Endothelial cell of umbilical vein (primary cell): ENCODE data around the gene APOC4. TPM values are rescaled to one million over a fixed set of nuclear protein-coding genes. Genes with fewer than 3 reads are reported as not detected.

ENCODE experiments used
- BruUV-seq: library from RNA; stranded (reverse); fragments of 400-500 nt; replicated peaks from 2 replicates; lab custom pipeline; 2021; lab: Mats Ljungman, UMichigan
- CTCF ChIA-PET: fragments of 300-600, 350-600 bp; sonication (Branson Sonifier 250); formaldehyde crosslinking; loops from one replicate; lab custom pipeline; 2021; ENCODE audit warnings: antibody characterized with exemption, inconsistent platforms; lab: Charles Lee
- POLR2A ChIA-PET: fragments of 300-600, 350-600 bp; sonication (Branson Sonifier 250); formaldehyde crosslinking; loops from one replicate; lab custom pipeline; 2021; ENCODE audit warnings: antibody characterized with exemption, inconsistent platforms; lab: Charles Lee
- DNase-seq: peaks from one replicate; pipeline ENCODE4 v3.0.0-alpha.2; 2011; ENCODE audit warnings: low read depth, low spot score
- FAIRE-seq: peaks from 2 replicates; lab custom pipeline; 2011; peaks lifted over from hg19 to GRCh38; lab: Jason Lieb, UNC
- H2AFZ ChIP-seq: 2 replicates; pipeline ENCODE4 v1.6.0; 2012; ENCODE audit warnings: low read depth, low read length, control low read depth, inconsistent platforms
- H3K27ac ChIP-seq: 2 replicates; pipeline ENCODE4 v1.5.1; 2011; ENCODE audit warnings: low read depth, mild to moderate bottlenecking, control low read depth, low read length, moderate library complexity; ENCODE audit not compliant: insufficient read depth
- H3K27me3 ChIP-seq, 2 experiments: 2 replicates each; pipeline versions ENCODE4 v1.6.0 to v1.6.1; 2011; ENCODE audit warnings: low read length in 2 of 2, mixed read lengths in 1 of 2; ENCODE audit not compliant: control insufficient read depth in 2 of 2, insufficient read depth in 2 of 2
- H3K36me3 ChIP-seq, 2 experiments: 2 replicates in 1 of 2; 3 replicates in 1 of 2; pipeline ENCODE4 v1.5.1; 2011; ENCODE audit warnings: low read length in 2 of 2, mild to moderate bottlenecking in 1 of 2, moderate library complexity in 1 of 2; ENCODE audit not compliant: control insufficient read depth in 2 of 2, insufficient read depth in 2 of 2; ENCODE audit errors: extremely low read depth in 1 of 2
- H3K4me1 ChIP-seq: 3 replicates; pipeline ENCODE4 v1.5.1; 2011; ENCODE audit warnings: mild to moderate bottlenecking, low read length; ENCODE audit not compliant: control insufficient read depth, insufficient read depth; ENCODE audit errors: extremely low read depth
- H3K4me2 ChIP-seq: 2 replicates; pipeline ENCODE4 v1.6.1; 2011; ENCODE audit warnings: low read length, control low read depth, mixed read lengths; ENCODE audit not compliant: insufficient read depth
- H3K4me3 ChIP-seq, 3 experiments: fragments of 200-600 bp in 1 of 3; sonication (generic), shearing (Covaris generic) in 1 of 3; replicated peaks in 1 of 3; 2 replicates each; pipeline ENCODE4 v1.5.1; 2011 to 2016; ENCODE audit warnings: control low read depth in 3 of 3, low read length in 3 of 3, mild to moderate bottlenecking in 2 of 3, inconsistent platforms in 1 of 3, low read depth in 1 of 3, moderate library complexity in 1 of 3; ENCODE audit not compliant: insufficient read depth in 1 of 3
- H3K79me2 ChIP-seq: 2 replicates; pipeline ENCODE4 v1.6.0; 2012; ENCODE audit warnings: low read length, inconsistent platforms; ENCODE audit not compliant: control insufficient read depth, insufficient read depth
- H3K9ac ChIP-seq: replicated peaks from 2 replicates; pipeline ENCODE3; 2011; ENCODE audit warnings: low read length, control low read depth; ENCODE audit not compliant: insufficient read depth; ENCODE audit errors: extremely low read depth
- H3K9me1 ChIP-seq: replicated peaks from 3 replicates; pipeline ENCODE4 v1.6.0; 2011; ENCODE audit warnings: mild to moderate bottlenecking, low read length; ENCODE audit not compliant: control insufficient read depth, insufficient read depth; ENCODE audit errors: extremely low read depth
- H3K9me3 ChIP-seq: replicated peaks from 2 replicates; pipeline ENCODE4 v1.5.1; 2012; ENCODE audit warnings: low read length, inconsistent platforms; ENCODE audit not compliant: control insufficient read depth, insufficient read depth
- H4K20me1 ChIP-seq: replicated peaks from 2 replicates; pipeline ENCODE3; 2011; ENCODE audit warnings: mild to moderate bottlenecking, low read length; ENCODE audit not compliant: control insufficient read depth, insufficient read depth; ENCODE audit errors: extremely low read depth
- CTCF ChIP-seq, 2 donors: IDR thresholded peaks; 1 replicate in 1 of 2; 2 replicates in 1 of 2; pipeline ENCODE4 v1.5.1; 2011; ENCODE audit warnings: low read length in 2 of 2, mild to moderate bottlenecking in 2 of 2, moderate library complexity in 2 of 2, control low read depth in 1 of 2, inconsistent platforms in 1 of 2, low read depth in 1 of 2; ENCODE audit not compliant: insufficient read depth in 1 of 2; ENCODE audit errors: extremely low read depth in 1 of 2
- FOS ChIP-seq: IDR thresholded peaks from 2 replicates; pipeline ENCODE4 v1.6.1; 2011; ENCODE audit warnings: mild to moderate bottlenecking, low read length, moderate library complexity, borderline replicate concordance; ENCODE audit not compliant: insufficient read depth
- GATA2 ChIP-seq: IDR thresholded peaks from 2 replicates; pipeline ENCODE4 v1.7.0; 2011; ENCODE audit warnings: low read depth, mild to moderate bottlenecking, moderate library complexity, mixed read lengths, low read length; ENCODE audit not compliant: insufficient read length, insufficient read depth
- MAX ChIP-seq: IDR thresholded peaks from 2 replicates; pipeline ENCODE4 v1.6.1; 2011; ENCODE audit not compliant: insufficient read depth, insufficient read length
- MYC ChIP-seq: IDR thresholded peaks from one replicate; pipeline ENCODE4 v1.6.1; 2011; ENCODE audit warnings: mild to moderate bottlenecking, low read depth, low read length
- dilution Hi-C: fragments of 300-500 bp; cut with MboI; formaldehyde crosslinking; loops from one replicate; pipeline ENCODE4 v1.15.0; 2019; ENCODE audit warnings: low sequenced_read_pairs; ENCODE audit not compliant: extremely low pct_ligation_motif_present
- intact Hi-C: fragments of 100-400 bp; cut with micrococcal nuclease; formaldehyde crosslinking; loops from one replicate; pipeline ENCODE4 v1.10.0; 2022
- polyA plus RNA-seq, 4 experiments: library from polyadenylated mRNA; depleted of rRNA in 3 of 4; stranded (reverse) in 3 of 4; unstranded in 1 of 4; fragments of >200 nt; gene quantifications; 2 replicates each; pipeline versions ENCODE4 v1.2.1 to v1.2.3, GENCODE V29; 2011 to 2012; ENCODE audit warnings: missing spikeins in 1 of 4
- total RNA-seq: library from RNA; stranded (reverse); gene quantifications from 2 replicates; pipeline ENCODE4 v1.2.3, GENCODE V29; 2021

The APOC4 gene
- total and polyA plus RNA-seq, 2 donors (not counting 3 experiments of a cell fraction or from before 2014, with no cell fraction given): not detected

- dilution Hi-C loops: no loop called here
- POLR2A ChIA-PET: no interaction called here
- FAIRE-seq: no peak
- H3K4me3 ChIP-seq: no peak overlapping the region
- intact Hi-C loops: loop anchor here (5.0 kb wide), 1 partner anchor 111 kb away; no protein-coding TSS in a partner anchor
- CTCF ChIA-PET: interaction anchor here (0.9 to 1.0 kb wide), 2 partner anchors 13 to 59 kb away, joined by 4 read pairs; partner anchors contain the start of gene APOE
- H3K36me3 ChIP-seq: peaks cover 9 to 40% of the 10 kb centered on the region in 2 experiments
- H3K9me3 ChIP-seq: no peaks in the 10 kb centered on the region
- H3K4me2 ChIP-seq: no peak overlapping the region
- no TSS peak for BruUV-seq
- no peak overlapping the region for H3K9ac ChIP-seq
- peaks cover 35% of the 10 kb centered on the region for H3K79me2 ChIP-seq
- no peaks in the 10 kb centered on the region for H3K9me1 ChIP-seq
- no peaks in the 10 kb centered on the region for H3K27me3 ChIP-seq
- H3K4me1 ChIP-seq: peaks cover 16% of the 10 kb centered on the region
- no peak overlapping the region for H3K27ac ChIP-seq
- no peak for DNase-seq
- no peak overlapping the region for H2AFZ ChIP-seq
- H4K20me1 ChIP-seq: no peaks in the 10 kb centered on the region
- TF ChIP-seq FOS (no peak), MAX (no peak), MYC (no peak), CTCF (IDR thresholded peaks at IDR 0.05; ENCODE audit: extremely low read depth in 1 of 2, insufficient read depth in 1 of 2, low read depth in 1 of 2, low read length in 2 of 2) (no peak), GATA2 (no peak)
Measured at GRCh38 chr19:44892932-44893331, 49.1 kb upstream of the APOC4 start.
